Left renal cortex interstitium (tissue), 4 donors: ENCODE measurements around the gene MXD4. TPM values are rescaled to one million over a fixed set of nuclear protein-coding genes. Genes with fewer than 3 reads are reported as not detected.
"Not testable (repeated sequence)": the region's sequence is repeated elsewhere in the genome, so short reads cannot be mapped to it uniquely, and the experiment has no call there.

Source experiments
- DNase-seq, 4 donors: peaks; one replicate each; pipeline ENCODE4 v3.0.0-alpha.2; 2013; ENCODE audit warnings: low read depth in 4 of 4, low spot score in 2 of 4, missing footprints in 1 of 4
- polyA plus RNA-seq, 4 donors: library from polyadenylated mRNA; unstranded; fragments of 120-200 nt; gene quantifications; one replicate each; pipeline ENCODE4 v1.2.1, GENCODE V29; 2013; ENCODE audit not compliant: insufficient read length in 4 of 4

MXD4 gene
- polyA plus RNA-seq, 4 donors, result 51.4 to 80.2 (median 66.5) TPM

DNA sequence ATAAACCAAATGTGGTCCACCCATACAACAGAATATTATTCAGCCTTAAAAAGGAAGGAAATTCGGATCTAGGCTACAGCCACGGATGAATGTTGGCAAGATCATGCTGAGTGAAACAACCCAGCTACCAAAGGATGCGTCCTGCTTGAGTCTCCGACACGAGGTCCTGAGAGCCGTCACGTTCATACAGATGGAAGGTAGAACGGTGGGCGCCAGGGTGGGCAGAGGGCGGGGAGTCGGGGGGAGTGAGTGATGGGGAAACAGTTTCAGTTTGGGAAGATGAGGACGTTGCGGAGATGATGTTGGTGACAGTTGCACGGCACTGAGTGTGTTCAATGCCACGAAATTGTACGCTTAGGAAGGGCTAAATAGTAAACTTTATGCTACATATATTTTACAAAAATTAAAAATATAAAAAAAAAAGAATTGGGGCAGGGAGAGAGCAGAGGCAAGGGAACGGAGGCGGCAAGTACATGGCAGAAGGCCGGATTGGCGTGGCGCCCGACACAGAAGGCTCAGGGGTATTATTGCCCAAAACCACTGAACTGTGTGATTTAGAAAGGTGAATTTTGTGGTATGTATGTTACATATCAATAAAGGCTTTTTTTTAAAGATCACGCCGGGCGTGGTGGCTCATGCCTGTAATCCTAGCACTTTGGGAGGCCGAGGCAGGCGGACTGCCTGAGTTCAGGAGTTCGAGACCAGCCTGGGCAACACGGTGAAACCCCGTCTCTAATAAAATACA is 14.8 kb upstream of the MXD4 start:
- no peak for DNase-seq

DNA sequence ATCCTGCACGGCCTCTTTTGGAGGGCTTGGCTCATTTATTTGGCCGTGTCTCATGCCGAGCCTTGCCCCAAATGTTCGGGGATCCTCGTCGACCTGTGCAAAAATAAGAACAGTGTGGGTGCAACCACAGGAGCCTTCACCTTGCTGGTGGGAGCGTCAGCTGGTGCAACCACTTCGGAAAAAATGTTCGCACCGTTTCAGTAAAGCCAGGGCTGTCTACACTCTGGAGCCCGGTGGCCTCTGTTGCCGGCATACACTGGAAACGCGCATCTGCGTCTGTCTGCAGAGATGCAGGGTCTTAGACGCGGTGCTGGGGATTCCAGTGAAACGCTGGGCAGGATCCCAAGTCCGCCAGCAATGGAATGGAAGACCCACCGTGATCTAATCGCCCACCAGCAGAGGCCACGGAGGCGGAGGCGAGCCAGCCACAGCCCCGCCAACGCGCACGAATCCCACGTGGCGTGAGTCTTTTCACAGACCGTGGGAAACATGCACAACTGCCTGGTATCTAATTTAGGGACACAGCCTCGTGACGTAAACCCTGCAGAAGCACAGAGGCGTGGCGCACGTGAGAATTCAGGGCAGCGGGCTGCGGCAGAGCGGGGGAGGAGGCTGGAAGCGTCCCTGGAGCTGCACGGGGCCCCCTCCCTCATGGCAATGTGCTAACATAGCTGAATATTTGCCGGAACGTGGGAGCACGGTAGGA is 13.8 kb upstream of the MXD4 start:
- DNase-seq, result no peak

- DNase-seq, result not testable (repeated sequence)
Observed at GRCh38 chr4:2275044-2275397, 13.1 kb upstream of the MXD4 start.

DNA sequence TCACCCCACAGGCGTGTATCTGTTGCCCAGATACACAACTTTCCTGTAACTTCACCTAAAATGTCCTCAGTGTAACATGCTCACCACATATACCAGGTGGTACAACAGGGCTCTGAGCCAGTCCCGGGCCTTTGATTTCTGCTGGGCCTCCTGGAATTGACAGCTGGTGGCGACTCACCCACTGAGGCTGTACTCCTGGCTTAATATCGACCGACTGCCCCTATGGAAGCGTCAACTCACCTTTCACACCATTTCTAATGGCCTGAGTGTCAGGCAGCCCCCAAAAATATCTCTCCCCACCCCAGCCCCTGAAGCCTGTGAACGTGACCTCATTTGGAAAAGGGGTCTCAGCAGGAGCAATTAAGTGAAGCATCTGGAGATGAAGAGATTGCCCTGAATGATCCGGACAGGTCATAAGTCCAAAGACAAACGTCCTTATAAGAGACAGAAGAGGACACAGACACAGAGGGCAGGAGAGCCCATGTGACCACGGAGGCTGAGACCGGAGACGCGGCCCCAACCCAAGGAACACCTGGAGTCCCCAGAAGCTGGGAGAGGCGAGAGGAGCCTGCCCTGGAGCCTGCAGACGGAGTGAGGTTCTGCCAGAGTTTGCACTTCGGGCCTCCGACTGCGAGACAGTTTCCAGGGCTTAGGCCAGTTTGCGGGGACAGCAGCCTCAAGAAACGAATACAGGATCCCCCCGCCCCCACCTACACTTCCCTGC is 12.6 kb upstream of the MXD4 start:
- DNase-seq, result no peak

GRCh38 chr4:2273657-2274319 is 11.9 kb upstream of the MXD4 start:
- DNase-seq, result no peak

DNA sequence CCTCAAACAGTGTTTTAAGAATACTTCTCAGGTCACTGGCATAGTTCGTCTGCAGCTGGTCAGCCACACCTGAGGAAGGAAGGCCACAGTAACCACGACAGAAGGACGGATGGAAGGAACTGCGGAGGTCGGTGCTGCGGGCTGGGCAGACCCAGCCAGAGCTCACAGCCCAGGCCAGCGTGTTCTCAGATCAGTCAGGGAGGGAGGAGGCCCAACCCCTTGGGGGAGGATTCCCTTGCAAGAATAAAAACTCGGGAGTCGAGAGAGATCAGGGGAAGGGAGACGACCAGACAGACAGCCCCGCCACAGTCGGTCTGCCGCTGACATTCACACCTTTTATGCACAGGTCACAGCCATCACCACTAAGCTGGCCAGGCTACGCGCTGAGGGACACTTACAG is 11.3 kb upstream of the MXD4 start:
- DNase-seq, result no peak

- no peak for DNase-seq
Observed at GRCh38 chr4:2272828-2273120, 10.9 kb upstream of the MXD4 start.

DNA sequence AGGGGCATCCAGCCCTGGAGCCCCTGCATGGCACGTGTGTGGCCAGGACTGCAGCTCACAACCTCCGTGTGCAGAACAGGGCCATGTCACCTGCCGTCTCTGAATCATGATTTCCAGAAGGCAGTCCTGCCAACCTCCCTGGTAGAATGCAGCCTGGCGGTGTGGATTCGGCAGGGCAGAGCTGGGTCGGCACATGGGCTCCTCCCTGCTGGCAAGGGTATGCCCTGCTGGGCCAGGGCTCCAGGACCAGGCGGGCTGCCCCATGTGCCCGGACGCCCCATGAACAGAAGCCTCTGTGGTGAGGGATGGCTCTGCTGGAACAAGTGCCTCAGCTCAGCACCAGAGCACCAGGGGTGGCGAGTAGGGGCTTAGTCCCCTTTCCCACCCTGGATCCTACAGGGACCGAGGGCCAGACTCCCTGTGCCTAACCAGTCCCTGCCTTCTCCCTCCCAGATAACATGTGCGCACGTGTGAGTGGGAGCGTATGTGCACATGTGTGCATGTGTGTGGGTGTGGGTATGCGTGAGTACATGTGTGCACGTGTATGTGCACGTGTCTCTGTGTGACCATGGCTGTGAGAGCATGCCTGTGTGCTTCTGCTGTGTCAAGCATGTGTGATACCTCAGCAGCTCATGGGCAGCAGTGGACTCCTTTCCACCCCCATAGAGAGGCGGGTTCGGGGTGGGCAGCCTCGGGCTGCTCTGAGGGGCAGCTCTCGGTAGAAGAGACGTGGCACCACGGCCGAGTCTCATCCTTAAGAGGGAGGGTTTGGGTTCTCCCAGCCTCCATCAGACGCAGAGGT is 10.3 kb upstream of the MXD4 start:
- DNase-seq, result no peak

DNA sequence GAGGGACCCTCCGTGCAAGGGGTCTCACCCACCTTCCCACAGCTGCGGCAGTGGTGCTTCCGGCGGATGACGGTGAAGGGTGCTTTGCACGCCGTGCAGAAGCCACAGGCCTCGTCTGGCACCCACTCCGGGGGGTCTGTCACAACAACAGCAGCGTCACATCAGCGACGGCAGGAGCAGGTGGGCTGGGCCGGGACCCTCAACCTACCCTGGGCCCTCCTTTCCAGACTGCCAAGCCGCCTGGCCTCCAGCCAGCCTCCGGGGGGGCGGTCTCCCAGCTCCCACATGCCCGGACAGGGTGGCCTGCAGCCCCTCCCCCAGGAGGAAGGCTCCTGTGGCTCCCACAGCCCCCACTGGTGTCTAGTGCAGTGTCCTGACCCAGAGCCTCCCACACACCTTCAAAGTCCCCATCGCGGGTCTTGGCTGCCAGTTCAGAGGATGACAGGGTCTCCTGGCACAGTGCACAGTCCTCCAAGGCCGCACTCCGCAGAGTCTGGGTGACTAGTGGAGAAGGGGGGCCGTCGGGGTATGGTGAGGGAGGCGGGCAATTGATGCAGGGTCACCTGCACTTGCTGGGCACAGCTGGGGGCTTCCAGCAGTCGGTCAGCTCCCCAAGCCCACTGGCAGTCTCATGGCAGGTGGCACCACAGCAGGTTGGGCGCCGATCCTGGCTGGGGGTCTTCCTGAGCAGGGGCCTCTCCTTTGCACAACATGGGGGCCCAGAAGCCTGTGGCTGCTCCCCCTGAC is 9.5 kb upstream of the MXD4 start:
- DNase-seq, result no peak

DNA sequence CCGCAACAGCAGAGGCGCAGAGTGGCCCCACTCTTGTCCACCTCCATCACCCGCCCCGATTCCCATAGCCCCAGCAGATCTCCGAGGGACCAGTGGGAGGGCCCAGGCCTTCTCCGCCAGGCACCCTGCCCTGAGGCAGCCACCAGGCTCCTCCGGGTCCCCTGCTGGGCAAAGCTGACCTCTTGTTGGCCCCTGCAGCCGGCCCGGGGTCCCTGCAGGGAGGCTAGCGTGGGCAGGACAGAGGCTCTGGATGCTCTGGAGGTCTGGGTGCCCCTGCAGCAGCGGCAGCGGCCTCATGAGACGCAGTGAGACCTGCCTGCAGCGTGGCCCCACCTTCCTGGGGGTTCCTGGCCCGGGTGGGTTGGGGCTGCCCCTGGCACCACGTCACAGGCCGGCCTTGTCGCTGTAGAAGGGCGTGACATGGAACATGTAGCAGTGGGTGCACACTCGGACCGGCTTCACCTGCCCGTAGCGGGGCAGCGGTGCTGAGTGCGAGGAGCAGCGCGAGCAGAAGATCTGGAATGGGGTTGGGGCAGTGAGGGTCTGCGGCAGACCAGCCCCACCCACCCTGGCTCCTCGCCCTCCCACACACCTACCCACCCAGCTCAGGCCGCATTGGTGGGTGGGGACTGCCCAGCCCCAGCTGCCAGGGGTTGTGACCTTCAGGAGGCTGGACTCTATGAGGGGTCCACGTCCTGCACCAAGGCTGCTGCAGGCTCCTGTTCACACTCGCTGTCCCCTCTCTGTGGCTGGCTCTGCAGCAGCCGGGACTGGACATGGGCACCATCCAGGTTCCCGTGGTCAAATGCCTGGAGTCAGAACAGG is 8.6 kb upstream of the MXD4 start:
- no peak for DNase-seq

DNA sequence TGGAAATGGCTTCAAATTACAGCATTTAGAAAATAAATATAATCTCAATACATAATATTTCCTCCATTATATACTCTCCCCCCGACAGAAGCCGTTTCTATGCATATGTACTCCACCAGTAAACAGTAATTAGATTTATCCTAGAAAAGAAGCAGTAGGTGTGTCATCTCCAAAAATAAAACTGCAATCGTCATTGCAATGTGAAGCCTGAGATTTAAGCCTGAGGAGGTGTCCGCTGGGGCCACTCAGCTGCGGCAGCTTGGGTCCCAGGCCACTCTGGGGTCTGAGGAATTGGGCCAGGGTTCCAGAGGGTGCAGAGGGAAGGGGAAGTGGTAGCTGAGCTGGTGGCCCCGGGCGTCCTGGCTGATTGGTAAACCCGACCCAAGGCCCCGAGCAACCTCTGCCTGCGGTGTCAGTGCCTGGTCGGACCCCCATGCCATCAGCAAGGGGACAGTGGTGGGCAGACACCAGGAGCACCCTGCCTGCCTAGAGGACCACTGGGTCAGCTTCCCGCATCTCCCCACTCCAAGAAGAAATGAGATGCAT is 7.8 kb upstream of the MXD4 start:
- no peak for DNase-seq

DNA sequence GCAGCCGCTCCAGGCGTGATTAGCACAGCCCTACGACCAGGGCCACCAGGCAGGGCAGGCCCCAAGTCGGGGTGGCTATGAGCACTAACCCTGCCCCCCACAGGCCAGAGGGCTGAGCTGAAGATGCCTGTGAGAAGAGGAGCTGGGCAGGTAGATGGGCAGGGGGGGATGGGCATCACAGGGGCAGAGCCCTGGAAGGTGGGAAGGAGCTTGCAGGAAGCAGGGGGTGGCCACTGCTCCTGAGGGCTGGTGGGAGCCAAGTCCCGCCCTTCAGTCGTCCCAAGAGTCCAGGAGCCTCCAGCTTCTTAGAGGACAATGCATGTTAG is 7.3 kb upstream of the MXD4 start:
- no peak for DNase-seq

DNA sequence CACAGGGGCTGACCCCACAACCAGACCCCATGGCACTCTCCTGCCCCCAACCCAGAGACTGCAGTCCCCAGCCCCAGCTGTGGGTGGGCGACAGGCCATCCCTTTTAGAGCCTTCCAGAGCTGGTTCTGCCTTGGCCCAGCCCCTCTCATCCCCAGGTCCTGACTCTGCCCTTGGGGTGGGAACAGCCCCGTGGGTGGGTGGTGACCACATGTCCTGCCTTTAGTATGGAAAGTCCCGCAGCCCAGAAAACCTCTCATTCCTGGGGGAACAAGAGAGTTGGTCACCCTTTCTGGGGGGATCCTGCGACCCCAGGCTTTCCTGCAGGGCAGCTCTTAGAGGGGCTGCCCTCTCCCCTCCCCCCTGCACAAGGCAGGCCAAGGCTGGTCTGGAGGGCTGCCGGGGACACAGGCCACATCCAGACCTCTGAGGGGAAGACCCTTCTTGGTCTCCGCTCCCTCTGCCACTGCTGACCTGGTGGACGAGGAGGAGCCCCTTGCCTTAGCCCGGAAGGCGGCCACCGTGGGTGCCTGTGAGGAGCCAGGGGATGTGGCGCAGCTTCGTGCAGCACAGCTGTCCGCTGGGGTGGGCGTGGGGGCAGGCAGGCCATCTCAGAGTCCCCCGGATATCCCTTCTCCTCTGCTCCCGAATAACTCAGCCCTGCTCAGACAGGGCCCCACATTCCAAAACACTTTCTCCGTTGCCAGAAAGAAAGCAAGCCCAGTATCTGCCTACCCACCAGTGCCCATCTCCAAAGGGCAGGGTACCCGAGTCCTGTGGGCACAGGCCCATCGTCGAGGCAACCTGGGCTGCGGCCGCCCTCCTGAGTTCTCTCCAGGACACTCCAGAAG is 6.7 kb upstream of the MXD4 start:
- no peak for DNase-seq

DNA sequence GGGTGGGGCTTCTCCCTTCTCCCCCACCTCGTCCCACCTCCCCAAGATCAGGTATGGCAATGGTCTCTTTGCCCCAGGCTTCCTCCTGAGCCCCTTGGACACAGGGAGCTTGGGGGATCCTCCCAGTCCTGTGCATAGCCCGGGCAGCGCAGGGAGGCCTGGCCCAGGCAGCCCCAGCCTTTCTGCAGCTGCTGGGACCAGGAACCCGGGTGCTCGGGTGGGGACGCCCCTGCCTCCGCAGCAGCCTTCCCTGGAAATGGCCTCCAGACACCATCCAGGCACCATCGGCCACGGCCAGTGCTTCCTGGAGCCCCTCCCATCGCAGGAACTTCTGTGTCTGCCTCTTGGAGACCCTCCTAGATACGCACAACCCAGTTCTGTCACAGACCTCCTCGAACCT is 5.9 kb upstream of the MXD4 start:
- no peak for DNase-seq

DNA sequence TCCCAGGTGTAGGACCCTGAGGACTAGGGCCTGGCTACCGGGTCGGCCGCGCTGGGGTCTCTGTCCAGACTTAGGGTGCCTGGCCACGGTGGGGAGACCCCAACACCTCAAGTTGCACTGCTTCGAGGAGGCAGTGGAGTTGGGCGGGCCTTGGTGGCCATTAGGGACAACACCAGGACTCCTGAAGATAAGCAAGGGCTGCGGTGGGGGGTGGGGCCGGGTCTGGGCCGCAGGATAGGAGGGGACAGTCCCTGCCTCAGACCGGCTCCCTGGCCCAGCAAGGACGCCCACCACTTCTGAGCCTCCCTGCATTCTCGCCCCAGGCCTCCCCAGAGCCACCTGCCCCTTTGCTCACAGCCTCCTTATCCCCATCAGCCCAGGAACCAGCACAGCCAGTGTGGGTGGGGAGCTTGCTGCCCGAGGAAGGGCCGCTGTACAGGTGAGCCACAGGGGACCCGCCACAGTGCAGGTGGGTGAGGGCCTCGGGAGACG is 5.5 kb upstream of the MXD4 start:
- no peak for DNase-seq

- no peak for DNase-seq
Observed at GRCh38 chr4:2266821-2267220, 4.9 kb upstream of the MXD4 start.

DNA sequence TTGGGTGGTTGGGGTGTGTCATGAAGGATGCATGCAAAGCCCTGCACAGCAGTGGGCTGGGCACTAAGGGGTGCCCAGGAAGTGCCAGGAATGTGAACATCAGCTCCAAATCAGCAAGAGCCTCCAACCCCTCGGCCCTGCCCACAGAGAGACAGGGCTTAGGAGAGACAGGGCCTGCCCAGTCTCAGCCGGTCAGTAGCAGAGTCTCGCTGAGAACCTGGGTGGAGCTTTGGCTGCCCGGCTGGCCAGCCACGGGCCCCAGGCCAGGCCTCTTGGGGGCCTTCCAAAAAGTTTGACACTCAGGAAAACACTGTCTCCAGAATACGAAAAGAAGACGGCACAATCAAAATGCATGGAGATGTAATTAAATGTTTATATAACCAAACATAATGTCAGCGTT is 4.3 kb upstream of the MXD4 start:
- DNase-seq, result no peak
